Endothelial cell of umbilical vein (primary cell): ENCODE data around the gene COL15A1.

Experiments used
- CTCF ChIP-seq, 2 donors: IDR thresholded peaks; 1 replicate in 1 of 2; 2 replicates in 1 of 2; pipeline ENCODE4 v1.5.1; 2011; ENCODE audit warnings: low read length in 2 of 2, mild to moderate bottlenecking in 2 of 2, moderate library complexity in 2 of 2, control low read depth in 1 of 2, inconsistent platforms in 1 of 2, low read depth in 1 of 2; ENCODE audit not compliant: insufficient read depth in 1 of 2; ENCODE audit errors: extremely low read depth in 1 of 2
- EZH2 ChIP-seq: IDR thresholded peaks from 2 replicates; pipeline ENCODE4 v1.6.1; 2012; ENCODE audit warnings: borderline replicate concordance, low read depth, mild to moderate bottlenecking, moderate library complexity, low read length, inconsistent platforms; ENCODE audit not compliant: severe bottlenecking
- FOS ChIP-seq: IDR thresholded peaks from 2 replicates; pipeline ENCODE4 v1.6.1; 2011; ENCODE audit warnings: mild to moderate bottlenecking, low read length, moderate library complexity, borderline replicate concordance; ENCODE audit not compliant: insufficient read depth
- GATA2 ChIP-seq: IDR thresholded peaks from 2 replicates; pipeline ENCODE4 v1.7.0; 2011; ENCODE audit warnings: low read depth, mild to moderate bottlenecking, moderate library complexity, mixed read lengths, low read length; ENCODE audit not compliant: insufficient read length, insufficient read depth
- MAX ChIP-seq: IDR thresholded peaks from 2 replicates; pipeline ENCODE4 v1.6.1; 2011; ENCODE audit not compliant: insufficient read depth, insufficient read length
- MYC ChIP-seq: IDR thresholded peaks from one replicate; pipeline ENCODE4 v1.6.1; 2011; ENCODE audit warnings: mild to moderate bottlenecking, low read depth, low read length
- POLR2A ChIP-seq: IDR thresholded peaks from 2 replicates; pipeline ENCODE4 v1.6.1; 2012; ENCODE audit warnings: low read depth, mild to moderate bottlenecking, control low read depth, low read length
- POLR2AphosphoS5 ChIP-seq: IDR thresholded peaks from 2 replicates; pipeline ENCODE4 v1.6.1; 2012; ENCODE audit warnings: low read depth, mild to moderate bottlenecking, control low read depth, low read length, moderate library complexity; ENCODE audit not compliant: insufficient read depth

GRCh38 chr9:99116003-99116411 lies 172.3 kb downstream of the COL15A1 start:
- no peak for TF ChIP-seq CTCF (IDR thresholded peaks at IDR 0.05; ENCODE audit: extremely low read depth in 1 of 2, insufficient read depth in 1 of 2, low read depth in 1 of 2, low read length in 2 of 2)
- no peak for TF ChIP-seq EZH2
- TF ChIP-seq POLR2A, result no peak
- no peak for TF ChIP-seq MYC
- no peak for TF ChIP-seq POLR2AphosphoS5
- no peak for TF ChIP-seq MAX
- TF ChIP-seq GATA2, result no peak
- no peak for TF ChIP-seq FOS
